ENCODE measurements around the gene EPB42.

The EPB42 gene

DNA sequence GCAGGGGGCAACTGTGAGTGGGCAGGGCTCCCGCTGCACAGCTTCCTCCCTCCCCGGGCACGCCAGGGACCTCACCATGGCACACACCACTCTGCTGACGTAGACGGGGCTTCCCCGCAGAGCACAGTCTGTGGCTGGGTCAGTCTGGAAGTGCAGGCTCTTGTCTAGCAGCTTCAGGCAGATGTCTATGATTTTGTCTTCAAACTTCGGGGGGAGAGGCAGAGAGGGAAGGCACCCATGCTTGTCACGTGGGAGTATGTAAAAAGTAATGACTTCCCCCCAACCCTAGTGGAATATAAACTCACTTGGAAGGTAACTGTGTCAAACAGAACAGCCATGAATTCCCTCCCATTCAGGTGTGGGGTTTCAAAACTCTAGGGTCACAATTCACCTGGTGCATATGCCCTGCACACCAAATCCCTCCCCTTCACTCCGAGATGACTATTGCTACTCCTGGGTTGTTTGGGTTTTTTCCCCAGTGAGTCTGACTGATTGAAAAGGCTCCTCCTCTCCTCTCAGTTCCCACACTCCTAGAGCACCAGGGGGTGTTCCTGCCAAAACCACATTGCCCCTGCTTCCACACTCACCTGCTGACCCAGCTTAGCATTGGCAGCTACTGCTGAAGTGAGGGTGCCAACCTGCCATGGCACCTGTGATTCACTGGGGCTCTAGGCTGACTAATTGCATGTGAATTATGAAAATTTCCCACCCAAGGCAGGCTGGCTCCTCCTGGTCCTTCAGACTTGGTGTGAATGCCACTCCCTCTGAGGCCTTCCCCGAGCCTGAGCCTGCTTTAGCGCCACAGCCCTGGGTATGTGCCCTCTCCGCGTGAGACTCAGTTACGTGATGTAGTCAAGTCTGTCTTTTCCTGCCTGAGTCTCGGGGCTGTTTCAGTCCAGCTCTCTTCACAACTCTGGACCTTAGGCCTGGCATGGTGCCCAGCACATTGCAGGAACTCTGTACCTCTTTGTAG is 32.9 kb upstream of the EPB42 start:
- H3K9me3 ChIP-seq (ENCODE audit: control insufficient read depth in 1 of 2, low read length in 2 of 2), result no peaks in the 10 kb centered on the region
- no peak overlapping the region for H3K4me3 ChIP-seq (ENCODE audit: low read depth in 1 of 2, low read length in 2 of 2)
- no peaks in the 10 kb centered on the region for H3K4me1 ChIP-seq (ENCODE audit: control insufficient read depth in 1 of 2, insufficient read depth in 2 of 2, low read length in 2 of 2)
- no peak overlapping the region for H3K27ac ChIP-seq (ENCODE audit: low read length)
- no peaks in the 10 kb centered on the region for H3K27me3 ChIP-seq (ENCODE audit: low read depth, low read length)
- no peaks in the 10 kb centered on the region for H3K36me3 ChIP-seq (ENCODE audit: control insufficient read depth in 1 of 2, insufficient read depth in 2 of 2, low read length in 2 of 2)

DNA sequence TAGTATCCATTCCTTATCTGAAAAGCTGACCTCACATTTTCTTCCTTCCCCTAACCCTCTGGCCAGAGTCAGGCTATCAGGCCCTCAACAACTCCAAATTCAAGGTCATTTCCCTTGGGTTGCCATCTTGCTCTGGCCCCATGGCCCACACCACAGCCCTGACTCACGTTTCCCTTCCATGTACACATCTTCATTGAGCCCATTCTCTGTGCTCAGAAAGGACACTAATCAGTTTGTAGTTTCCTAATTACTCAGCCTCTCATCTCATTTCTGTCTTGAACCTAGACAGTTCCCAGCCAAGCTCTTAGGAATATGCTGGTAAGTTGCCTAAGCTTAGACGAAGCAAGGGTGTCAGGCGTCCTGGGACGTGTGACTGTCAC is 31.0 kb upstream of the EPB42 start:
- Histone ChIP-seq H3K27ac (ENCODE audit: low read length) (no peak overlapping the region), H3K27me3 (ENCODE audit: low read depth, low read length) (no peaks in the 10 kb centered on the region), H3K4me3 (ENCODE audit: low read depth in 1 of 2, low read length in 2 of 2) (no peak overlapping the region), H3K36me3 (ENCODE audit: control insufficient read depth in 1 of 2, insufficient read depth in 2 of 2, low read length in 2 of 2) (no peaks in the 10 kb centered on the region), H3K9me3 (ENCODE audit: control insufficient read depth in 1 of 2, low read length in 2 of 2) (no peaks in the 10 kb centered on the region), H3K4me1 (ENCODE audit: control insufficient read depth in 1 of 2, insufficient read depth in 2 of 2, low read length in 2 of 2) (no peaks in the 10 kb centered on the region)

DNA sequence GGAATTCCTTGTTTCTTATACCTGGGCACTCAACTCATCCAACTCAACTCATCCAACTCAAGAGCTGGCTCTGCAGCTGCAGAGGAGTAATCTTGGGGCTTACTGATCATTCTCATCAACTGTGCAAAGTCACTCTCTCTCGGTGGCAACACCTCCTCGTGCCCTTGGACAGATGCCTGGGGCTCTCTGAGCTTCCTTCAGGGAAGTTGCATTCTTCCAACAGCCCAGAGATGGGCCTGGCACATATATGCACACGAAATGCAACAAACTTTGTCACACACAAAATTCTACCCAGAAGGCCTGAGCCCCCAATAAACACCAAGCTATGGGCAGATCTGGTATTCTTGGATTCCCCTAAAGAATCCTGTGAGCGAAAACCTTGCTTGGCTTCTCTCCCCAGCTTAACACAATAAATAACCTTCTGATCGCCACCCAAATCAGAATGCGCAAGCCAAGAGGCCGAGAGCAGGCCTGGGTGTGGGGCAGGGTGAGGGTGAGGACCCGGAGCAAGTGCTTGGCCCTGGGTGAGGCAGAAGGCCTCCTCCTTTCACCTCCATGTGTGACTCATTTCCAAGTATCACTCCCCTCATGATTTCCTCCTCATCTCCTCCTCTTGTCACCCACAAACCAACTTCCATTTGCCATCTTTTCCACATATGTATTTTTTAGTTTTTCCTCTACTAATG is 30.5 kb upstream of the EPB42 start:
- H3K27me3 ChIP-seq (ENCODE audit: low read depth, low read length), result no peaks in the 10 kb centered on the region
- H3K36me3 ChIP-seq (ENCODE audit: control insufficient read depth in 1 of 2, insufficient read depth in 2 of 2, low read length in 2 of 2), result no peaks in the 10 kb centered on the region
- no peaks in the 10 kb centered on the region for H3K4me1 ChIP-seq (ENCODE audit: control insufficient read depth in 1 of 2, insufficient read depth in 2 of 2, low read length in 2 of 2)
- H3K27ac ChIP-seq (ENCODE audit: low read length), result no peak overlapping the region
- H3K9me3 ChIP-seq (ENCODE audit: control insufficient read depth in 1 of 2, low read length in 2 of 2), result no peaks in the 10 kb centered on the region
- H3K4me3 ChIP-seq (ENCODE audit: low read depth in 1 of 2, low read length in 2 of 2), result no peak overlapping the region

DNA sequence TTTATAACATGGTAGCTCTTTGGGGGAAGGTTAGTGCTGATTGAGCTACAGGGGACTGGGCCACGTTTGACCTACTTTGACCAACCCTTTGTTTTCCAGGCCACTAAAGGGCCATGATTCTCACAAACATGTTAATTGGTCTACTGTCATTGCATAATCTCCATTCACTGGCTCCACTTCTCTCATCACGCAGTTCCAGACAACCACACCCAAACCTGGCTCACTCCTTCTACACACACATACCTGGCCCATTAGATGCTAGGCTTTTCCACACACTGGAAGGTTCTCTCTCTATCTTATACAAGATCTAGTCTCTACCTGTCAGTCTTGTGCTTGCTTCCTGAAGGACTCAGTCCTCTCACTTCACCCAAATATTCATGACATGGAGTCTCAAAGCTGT is 30.0 kb upstream of the EPB42 start:
- Histone ChIP-seq H3K4me1 (ENCODE audit: control insufficient read depth in 1 of 2, insufficient read depth in 2 of 2, low read length in 2 of 2) (no peaks in the 10 kb centered on the region), H3K9me3 (ENCODE audit: control insufficient read depth in 1 of 2, low read length in 2 of 2) (no peaks in the 10 kb centered on the region), H3K36me3 (ENCODE audit: control insufficient read depth in 1 of 2, insufficient read depth in 2 of 2, low read length in 2 of 2) (no peaks in the 10 kb centered on the region), H3K27ac (ENCODE audit: low read length) (no peak overlapping the region), H3K27me3 (ENCODE audit: low read depth, low read length) (no peaks in the 10 kb centered on the region), H3K4me3 (ENCODE audit: low read depth in 1 of 2, low read length in 2 of 2) (no peak overlapping the region)

DNA sequence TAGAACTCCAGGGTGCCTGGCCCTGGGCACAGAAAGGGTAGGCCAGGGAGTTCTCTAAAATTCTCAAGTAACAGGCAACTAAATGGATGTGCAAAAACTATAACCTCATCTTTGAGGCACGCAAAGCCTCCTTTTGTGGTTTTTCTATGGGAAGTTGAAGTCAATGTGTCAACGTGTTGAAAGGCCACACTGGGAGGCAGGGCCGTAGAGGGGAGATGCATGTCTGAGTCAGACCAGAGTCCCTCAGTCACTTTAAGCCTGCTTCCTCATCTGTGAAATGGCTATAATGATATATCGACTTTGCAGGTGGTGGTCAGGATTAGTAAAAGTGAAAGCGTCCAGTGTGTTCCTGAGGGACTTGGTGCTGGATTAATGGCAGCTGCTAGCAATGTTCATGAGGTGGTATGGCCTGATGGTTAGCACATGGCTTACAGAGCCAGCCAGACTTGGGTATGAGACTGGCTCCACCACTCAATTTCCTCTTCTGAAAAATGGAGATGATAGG is 28.9 kb upstream of the EPB42 start:
- no peaks in the 10 kb centered on the region for H3K4me1 ChIP-seq (ENCODE audit: control insufficient read depth in 1 of 2, insufficient read depth in 2 of 2, low read length in 2 of 2)
- no peaks in the 10 kb centered on the region for H3K9me3 ChIP-seq (ENCODE audit: control insufficient read depth in 1 of 2, low read length in 2 of 2)
- no peaks in the 10 kb centered on the region for H3K36me3 ChIP-seq (ENCODE audit: control insufficient read depth in 1 of 2, insufficient read depth in 2 of 2, low read length in 2 of 2)
- H3K4me3 ChIP-seq (ENCODE audit: low read depth in 1 of 2, low read length in 2 of 2), result no peak overlapping the region
- no peaks in the 10 kb centered on the region for H3K27me3 ChIP-seq (ENCODE audit: low read depth, low read length)
- H3K27ac ChIP-seq (ENCODE audit: low read length), result no peak overlapping the region

DNA sequence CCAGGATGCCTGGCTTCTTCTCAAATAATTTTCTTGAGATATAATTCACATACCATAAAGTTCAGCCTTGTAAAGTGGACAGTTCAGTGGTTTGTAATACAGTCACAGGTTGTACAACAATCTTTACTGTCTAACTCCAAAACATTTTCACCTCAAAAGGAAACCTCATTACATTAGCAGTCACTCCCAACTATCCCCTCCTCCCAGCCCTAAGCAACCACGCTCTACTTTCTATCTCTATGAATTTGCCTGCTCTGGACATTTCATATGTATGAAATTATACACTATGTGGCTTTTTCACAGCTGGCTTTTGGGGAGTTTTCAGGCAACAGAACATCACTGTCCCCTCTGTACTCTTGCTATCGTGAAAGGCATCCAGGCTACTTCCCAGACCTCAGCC is 28.4 kb upstream of the EPB42 start:
- Histone ChIP-seq H3K4me3 (ENCODE audit: low read depth in 1 of 2, low read length in 2 of 2) (no peak overlapping the region), H3K4me1 (ENCODE audit: control insufficient read depth in 1 of 2, insufficient read depth in 2 of 2, low read length in 2 of 2) (no peaks in the 10 kb centered on the region), H3K27ac (ENCODE audit: low read length) (no peak overlapping the region), H3K36me3 (ENCODE audit: control insufficient read depth in 1 of 2, insufficient read depth in 2 of 2, low read length in 2 of 2) (no peaks in the 10 kb centered on the region), H3K9me3 (ENCODE audit: control insufficient read depth in 1 of 2, low read length in 2 of 2) (no peaks in the 10 kb centered on the region), H3K27me3 (ENCODE audit: low read depth, low read length) (no peaks in the 10 kb centered on the region)

DNA sequence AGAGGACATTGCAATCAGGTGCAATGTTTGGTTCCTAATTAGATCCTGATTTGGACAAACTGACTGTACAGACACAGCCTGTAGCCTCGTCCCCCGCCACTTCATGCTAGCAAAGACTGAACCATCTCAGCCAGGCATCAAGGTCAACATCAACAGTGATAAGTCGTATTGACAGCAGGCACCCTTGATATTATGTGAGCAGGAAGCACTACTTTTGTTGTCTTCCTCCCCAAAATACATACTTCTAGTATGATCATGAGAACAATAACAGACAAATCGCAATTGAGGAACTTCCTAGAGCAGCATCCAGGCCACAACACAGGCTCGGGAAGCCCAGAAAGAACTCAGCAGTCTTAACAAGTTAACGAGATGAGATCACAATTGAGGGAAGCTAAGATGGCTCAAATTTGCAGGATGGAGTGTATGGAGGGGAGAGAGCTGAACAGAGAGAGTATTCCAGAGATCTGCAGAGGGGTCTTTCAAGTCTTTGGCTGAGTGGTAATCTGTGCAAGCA is 25.5 kb upstream of the EPB42 start:
- Histone ChIP-seq H3K9me3 (ENCODE audit: control insufficient read depth in 1 of 2, low read length in 2 of 2) (no peaks in the 10 kb centered on the region), H3K27me3 (ENCODE audit: low read depth, low read length) (no peaks in the 10 kb centered on the region), H3K4me1 (ENCODE audit: control insufficient read depth in 1 of 2, insufficient read depth in 2 of 2, low read length in 2 of 2) (no peaks in the 10 kb centered on the region), H3K27ac (ENCODE audit: low read length) (no peak overlapping the region), H3K36me3 (ENCODE audit: control insufficient read depth in 1 of 2, insufficient read depth in 2 of 2, low read length in 2 of 2) (no peaks in the 10 kb centered on the region), H3K4me3 (ENCODE audit: low read depth in 1 of 2, low read length in 2 of 2) (no peak overlapping the region)

DNA sequence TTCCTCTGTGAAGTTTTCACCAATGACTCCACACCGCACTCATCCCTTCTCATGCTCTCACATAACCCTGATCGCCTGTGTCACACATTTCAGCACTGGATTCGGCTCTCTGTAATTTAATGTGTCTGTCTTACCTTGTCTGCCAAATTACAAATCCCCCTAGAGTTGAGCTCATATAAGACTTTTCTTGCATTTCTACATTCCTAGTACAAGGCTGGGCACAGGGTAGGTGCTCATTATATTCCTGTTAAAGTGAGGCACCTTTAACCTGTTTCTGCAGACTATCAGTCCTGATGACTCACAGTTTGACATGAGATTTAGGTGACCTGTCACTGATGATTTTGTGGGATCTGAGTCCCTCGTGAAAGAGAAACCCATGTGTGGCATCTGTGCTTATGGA is 23.3 kb upstream of the EPB42 start:
- no peak overlapping the region for H3K27ac ChIP-seq (ENCODE audit: low read length)
- no peak overlapping the region for H3K4me3 ChIP-seq (ENCODE audit: low read depth in 1 of 2, low read length in 2 of 2)

DNA sequence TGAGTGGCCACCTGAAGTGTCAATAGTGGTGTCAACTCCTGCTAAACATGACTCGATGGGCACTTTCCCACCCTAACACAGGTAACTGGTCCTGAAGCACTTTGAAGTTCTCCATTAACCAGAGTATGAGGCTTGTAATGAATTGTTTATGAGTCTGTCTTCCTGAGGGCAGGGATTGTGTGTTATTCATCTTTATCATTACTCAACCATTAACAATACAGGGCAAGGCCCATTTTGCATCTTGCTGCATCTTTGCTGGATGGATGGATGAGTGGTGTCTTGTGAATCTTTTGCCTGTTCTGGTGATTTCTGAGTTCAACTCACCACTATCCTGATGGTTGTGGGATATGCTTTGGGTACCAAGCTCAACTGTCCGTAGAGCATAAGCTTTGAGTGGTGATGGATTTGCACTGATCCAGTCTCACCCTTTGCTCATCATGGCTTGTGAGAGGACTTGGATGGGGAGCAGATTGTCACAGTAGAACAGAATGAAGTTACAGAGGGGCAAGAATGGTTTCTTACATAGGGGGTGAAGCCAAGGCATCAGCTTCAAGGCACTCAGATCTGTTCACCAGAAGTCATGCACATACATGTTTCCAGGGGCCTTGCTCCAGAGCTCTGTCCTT is 22.3 kb upstream of the EPB42 start:
- Histone ChIP-seq H3K9me3 (ENCODE audit: control insufficient read depth in 1 of 2, low read length in 2 of 2) (no peaks in the 10 kb centered on the region), H3K27ac (ENCODE audit: low read length) (no peak overlapping the region), H3K4me1 (ENCODE audit: control insufficient read depth in 1 of 2, insufficient read depth in 2 of 2, low read length in 2 of 2) (no peaks in the 10 kb centered on the region)

More for the DNA sequence above, 23.3 kb upstream of the EPB42 start:
- no peaks in the 10 kb centered on the region for H3K4me1 ChIP-seq (ENCODE audit: control insufficient read depth in 1 of 2, insufficient read depth in 2 of 2, low read length in 2 of 2)
- H3K27me3 ChIP-seq (ENCODE audit: low read depth, low read length), result no peaks in the 10 kb centered on the region
- H3K9me3 ChIP-seq (ENCODE audit: control insufficient read depth in 1 of 2, low read length in 2 of 2), result no peaks in the 10 kb centered on the region
- H3K36me3 ChIP-seq (ENCODE audit: control insufficient read depth in 1 of 2, insufficient read depth in 2 of 2, low read length in 2 of 2), result no peaks in the 10 kb centered on the region

DNA sequence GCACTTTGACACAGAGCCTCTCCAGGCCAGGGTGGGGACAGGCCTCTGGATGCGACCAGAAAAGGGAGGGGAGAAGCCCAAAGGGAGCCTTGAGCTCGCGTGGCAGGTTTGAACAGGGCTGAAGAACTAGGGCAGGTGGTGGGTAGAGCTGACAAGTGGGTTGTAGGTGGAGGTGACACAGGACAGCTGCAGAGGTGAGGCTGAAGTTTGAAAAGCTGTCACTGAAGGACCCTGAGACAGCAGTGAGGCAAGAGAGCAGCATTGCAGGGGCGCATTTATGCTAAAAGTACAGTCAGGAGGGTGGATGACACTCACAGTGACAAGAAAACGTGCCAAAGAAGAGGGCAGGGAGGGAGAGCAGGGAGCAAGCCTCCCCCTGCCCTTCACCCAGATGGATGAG is 21.8 kb upstream of the EPB42 start:
- Histone ChIP-seq H3K4me1 (ENCODE audit: control insufficient read depth in 1 of 2, insufficient read depth in 2 of 2, low read length in 2 of 2) (no peaks in the 10 kb centered on the region), H3K9me3 (ENCODE audit: control insufficient read depth in 1 of 2, low read length in 2 of 2) (no peaks in the 10 kb centered on the region), H3K36me3 (ENCODE audit: control insufficient read depth in 1 of 2, insufficient read depth in 2 of 2, low read length in 2 of 2) (no peaks in the 10 kb centered on the region), H3K27me3 (ENCODE audit: low read depth, low read length) (no peaks in the 10 kb centered on the region), H3K27ac (ENCODE audit: low read length) (no peak overlapping the region), H3K4me3 (ENCODE audit: low read depth in 1 of 2, low read length in 2 of 2) (no peak overlapping the region)

More for the DNA sequence above, 22.3 kb upstream of the EPB42 start:
- H3K36me3 ChIP-seq (ENCODE audit: control insufficient read depth in 1 of 2, insufficient read depth in 2 of 2, low read length in 2 of 2), result no peaks in the 10 kb centered on the region
- H3K4me3 ChIP-seq (ENCODE audit: low read depth in 1 of 2, low read length in 2 of 2), result no peak overlapping the region
- no peaks in the 10 kb centered on the region for H3K27me3 ChIP-seq (ENCODE audit: low read depth, low read length)

DNA sequence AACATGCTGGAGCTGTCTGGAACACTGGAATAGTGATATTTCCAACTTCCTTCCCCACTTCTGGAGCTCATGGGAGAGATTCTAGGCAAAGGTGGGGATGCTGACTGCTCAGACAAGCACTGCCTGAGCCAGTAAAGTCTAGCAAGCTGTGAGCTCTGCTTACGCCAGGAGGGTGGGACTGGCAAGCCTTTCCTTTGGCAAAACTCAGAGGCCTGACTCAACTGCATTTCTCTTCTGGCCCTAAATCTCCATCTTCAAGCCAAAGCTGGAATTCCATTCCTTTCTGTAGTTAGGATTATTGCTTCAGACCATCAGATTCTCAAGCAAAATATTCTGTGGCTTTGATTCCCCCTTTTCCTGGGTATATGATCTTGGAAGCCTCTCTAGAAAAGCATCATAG is 20.3 kb upstream of the EPB42 start:
- Histone ChIP-seq H3K27ac (ENCODE audit: low read length) (no peak overlapping the region), H3K9me3 (ENCODE audit: control insufficient read depth in 1 of 2, low read length in 2 of 2) (no peaks in the 10 kb centered on the region), H3K4me1 (ENCODE audit: control insufficient read depth in 1 of 2, insufficient read depth in 2 of 2, low read length in 2 of 2) (no peaks in the 10 kb centered on the region), H3K36me3 (ENCODE audit: control insufficient read depth in 1 of 2, insufficient read depth in 2 of 2, low read length in 2 of 2) (no peaks in the 10 kb centered on the region), H3K4me3 (ENCODE audit: low read depth in 1 of 2, low read length in 2 of 2) (no peak overlapping the region), H3K27me3 (ENCODE audit: low read depth, low read length) (no peaks in the 10 kb centered on the region)
